ENCODE data around the gene ZGPAT.

- TF ChIP-seq POLR2A (IDR thresholded peaks at IDR 0.05; ENCODE audit: low read length) = no peak
- no peak for TF ChIP-seq GATA1 (IDR thresholded peaks at IDR 0.05; ENCODE audit: low read depth, low read length)
These were observed 8.2 kb upstream of the ZGPAT start for GRCh38 chr20:63699466-63700198.

Measured in erythroblast (primary cell).